Nephron (organoid): ENCODE results near the gene GPSM1.

Source experiments
- H3K27ac Mint-ChIP-seq, 3 experiments: 2 replicates each; pipeline ENCODE4 v1.8.0; 2020; ENCODE audit warnings: mixed read lengths in 3 of 3, mild to moderate bottlenecking in 2 of 3, moderate library complexity in 1 of 3
- H3K27me3 Mint-ChIP-seq: 2 replicates; pipeline ENCODE4 v1.8.0; 2021; ENCODE audit warnings: low read depth, mild to moderate bottlenecking, moderate library complexity, mixed read lengths
- H3K36me3 Mint-ChIP-seq: 2 replicates; pipeline ENCODE4 v1.8.0; 2020; ENCODE audit warnings: low read depth, mixed read lengths
- H3K4me1 Mint-ChIP-seq: 2 replicates; pipeline ENCODE4 v1.8.0; 2020; ENCODE audit warnings: mixed read lengths
- H3K4me3 Mint-ChIP-seq, 3 experiments: 2 replicates each; pipeline ENCODE4 v1.8.0; 2020; ENCODE audit warnings: mild to moderate bottlenecking in 3 of 3, mixed read lengths in 3 of 3, moderate library complexity in 2 of 3
- H3K9me3 Mint-ChIP-seq: 2 replicates; pipeline ENCODE4 v1.8.0; 2020; ENCODE audit warnings: mixed read lengths
- TF ChIP-seq, protein P1 (sequence below), 3 experiments: fragments of 200-600 bp; sonication (generic); IDR thresholded peaks; one replicate each; pipeline ENCODE4 v1.5.0; 2021; ENCODE audit warnings: antibody characterized with exemption in 3 of 3; ENCODE audit not compliant: unreplicated experiment in 3 of 3

GPSM1 gene

DNA sequence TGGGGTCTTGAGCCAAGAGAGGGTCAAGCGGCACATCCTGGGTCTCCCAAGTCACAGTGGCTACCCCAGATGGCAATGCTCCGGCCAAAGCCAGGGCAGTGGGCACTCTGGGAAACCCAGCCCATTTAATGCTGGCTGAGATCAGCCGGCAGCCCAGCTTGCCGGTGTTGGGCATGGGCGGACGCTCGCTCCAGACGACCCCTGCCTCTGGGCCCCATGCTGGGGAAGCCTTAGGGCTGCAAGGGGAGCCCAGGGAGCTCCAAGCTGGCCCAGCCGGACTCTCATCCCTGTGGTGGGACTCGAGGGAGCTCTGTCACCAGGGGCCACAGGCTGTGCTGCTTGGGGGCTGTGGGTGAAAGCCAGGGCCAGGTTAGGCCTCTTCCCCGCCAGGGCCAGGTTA lies 52.1 kb downstream of the GPSM1 start:
- TF ChIP-seq, protein P1, sequence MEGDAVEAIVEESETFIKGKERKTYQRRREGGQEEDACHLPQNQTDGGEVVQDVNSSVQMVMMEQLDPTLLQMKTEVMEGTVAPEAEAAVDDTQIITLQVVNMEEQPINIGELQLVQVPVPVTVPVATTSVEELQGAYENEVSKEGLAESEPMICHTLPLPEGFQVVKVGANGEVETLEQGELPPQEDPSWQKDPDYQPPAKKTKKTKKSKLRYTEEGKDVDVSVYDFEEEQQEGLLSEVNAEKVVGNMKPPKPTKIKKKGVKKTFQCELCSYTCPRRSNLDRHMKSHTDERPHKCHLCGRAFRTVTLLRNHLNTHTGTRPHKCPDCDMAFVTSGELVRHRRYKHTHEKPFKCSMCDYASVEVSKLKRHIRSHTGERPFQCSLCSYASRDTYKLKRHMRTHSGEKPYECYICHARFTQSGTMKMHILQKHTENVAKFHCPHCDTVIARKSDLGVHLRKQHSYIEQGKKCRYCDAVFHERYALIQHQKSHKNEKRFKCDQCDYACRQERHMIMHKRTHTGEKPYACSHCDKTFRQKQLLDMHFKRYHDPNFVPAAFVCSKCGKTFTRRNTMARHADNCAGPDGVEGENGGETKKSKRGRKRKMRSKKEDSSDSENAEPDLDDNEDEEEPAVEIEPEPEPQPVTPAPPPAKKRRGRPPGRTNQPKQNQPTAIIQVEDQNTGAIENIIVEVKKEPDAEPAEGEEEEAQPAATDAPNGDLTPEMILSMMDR (IDR thresholded peaks at IDR 0.05; ENCODE audit: unreplicated experiment in 3 of 3) = no peak
- H3K9me3 Mint-ChIP-seq = no peaks in the 10 kb centered on the region
- no peaks in the 10 kb centered on the region for H3K27me3 Mint-ChIP-seq
- H3K36me3 Mint-ChIP-seq = peaks cover under 1% of the 10 kb centered on the region
- H3K4me3 Mint-ChIP-seq = no peak overlapping the region
- H3K27ac Mint-ChIP-seq = no peak overlapping the region
- H3K4me1 Mint-ChIP-seq = no peaks in the 10 kb centered on the region

DNA sequence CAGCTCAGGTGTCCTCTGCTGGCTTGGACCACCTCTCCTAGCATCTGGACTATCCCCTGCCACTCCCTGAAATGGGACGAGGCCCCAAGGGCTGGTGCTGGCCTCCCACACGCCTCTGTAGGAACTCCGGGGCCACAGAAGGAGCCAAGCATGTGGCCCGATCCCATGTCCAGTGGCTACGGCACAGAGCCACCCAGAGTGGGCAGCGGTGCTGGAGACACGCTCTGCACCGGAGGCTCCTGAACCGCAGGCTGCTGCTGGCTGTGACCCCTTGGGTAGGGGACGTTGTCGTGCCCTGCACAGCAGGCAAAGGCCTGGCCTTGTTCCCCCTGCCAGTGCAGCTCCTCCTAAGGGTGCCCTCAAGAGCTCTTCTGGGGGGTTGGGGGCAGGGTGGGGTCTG lies 52.6 kb downstream of the GPSM1 start:
- Mint-ChIP-seq H3K27ac (no peak overlapping the region), H3K4me1 (no peaks in the 10 kb centered on the region)

DNA sequence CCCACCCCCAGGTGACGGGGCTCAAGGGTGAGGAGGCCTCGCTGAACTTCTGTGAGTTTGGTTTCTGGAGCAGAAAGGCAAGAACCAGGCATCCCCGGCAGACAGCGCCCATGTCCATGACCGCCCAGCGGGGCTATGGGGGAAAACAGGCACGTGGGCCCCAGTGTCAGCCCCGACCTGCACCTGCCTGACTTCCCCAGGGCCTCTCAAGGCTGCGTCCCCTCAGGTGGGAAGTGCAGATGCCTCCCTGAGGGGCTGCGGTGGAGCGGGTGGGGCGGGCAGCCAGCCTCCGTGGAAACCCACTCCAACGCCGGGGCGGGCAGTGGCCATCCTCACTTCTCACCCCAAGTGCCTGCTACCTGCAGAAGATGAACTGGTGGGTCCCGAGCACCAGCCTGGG lies 53.0 kb downstream of the GPSM1 start:
- no peak overlapping the region for H3K27ac Mint-ChIP-seq
- H3K9me3 Mint-ChIP-seq = no peaks in the 10 kb centered on the region
- peaks cover 9% of the 10 kb centered on the region for H3K36me3 Mint-ChIP-seq
- TF ChIP-seq, protein P1 (IDR thresholded peaks at IDR 0.05; ENCODE audit: unreplicated experiment in 3 of 3) = no peak
- H3K4me3 Mint-ChIP-seq = no peak overlapping the region
- no peaks in the 10 kb centered on the region for H3K4me1 Mint-ChIP-seq
- H3K27me3 Mint-ChIP-seq = no peaks in the 10 kb centered on the region

More for the DNA sequence above, 52.6 kb downstream of the GPSM1 start:
- no peak overlapping the region for H3K4me3 Mint-ChIP-seq
- H3K36me3 Mint-ChIP-seq = peaks cover 6% of the 10 kb centered on the region
- no peaks in the 10 kb centered on the region for H3K9me3 Mint-ChIP-seq
- TF ChIP-seq, protein P1 (IDR thresholded peaks at IDR 0.05; ENCODE audit: unreplicated experiment in 3 of 3) = no peak
- H3K27me3 Mint-ChIP-seq = no peaks in the 10 kb centered on the region

DNA sequence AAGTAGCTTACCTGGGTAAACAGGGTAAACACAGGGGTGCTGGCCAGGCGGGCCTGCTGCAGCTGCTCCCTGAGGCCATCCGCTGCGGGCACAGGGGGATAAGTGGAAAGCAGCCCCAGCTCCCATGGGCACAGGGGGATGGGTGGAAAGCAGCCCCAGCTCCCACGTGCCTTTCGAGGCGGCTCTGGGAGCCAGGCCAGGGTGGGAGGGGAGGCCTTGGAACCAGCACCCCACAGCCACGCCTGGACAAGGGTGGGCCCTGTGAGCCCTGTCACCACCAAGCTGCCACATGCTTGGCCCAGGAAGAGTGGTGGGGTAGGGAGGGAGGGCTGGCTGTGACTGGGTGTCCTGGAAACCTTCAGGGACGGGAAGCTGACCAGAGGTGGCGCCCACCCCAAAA lies 54.0 kb downstream of the GPSM1 start:
- no peaks in the 10 kb centered on the region for H3K9me3 Mint-ChIP-seq
- TF ChIP-seq, protein P1 (IDR thresholded peaks at IDR 0.05; ENCODE audit: unreplicated experiment in 3 of 3) = no peak
- peaks cover 16% of the 10 kb centered on the region for H3K36me3 Mint-ChIP-seq
- H3K27me3 Mint-ChIP-seq = no peaks in the 10 kb centered on the region
- no peaks in the 10 kb centered on the region for H3K4me1 Mint-ChIP-seq
- H3K27ac Mint-ChIP-seq = no peak overlapping the region
- H3K4me3 Mint-ChIP-seq = no peak overlapping the region

DNA sequence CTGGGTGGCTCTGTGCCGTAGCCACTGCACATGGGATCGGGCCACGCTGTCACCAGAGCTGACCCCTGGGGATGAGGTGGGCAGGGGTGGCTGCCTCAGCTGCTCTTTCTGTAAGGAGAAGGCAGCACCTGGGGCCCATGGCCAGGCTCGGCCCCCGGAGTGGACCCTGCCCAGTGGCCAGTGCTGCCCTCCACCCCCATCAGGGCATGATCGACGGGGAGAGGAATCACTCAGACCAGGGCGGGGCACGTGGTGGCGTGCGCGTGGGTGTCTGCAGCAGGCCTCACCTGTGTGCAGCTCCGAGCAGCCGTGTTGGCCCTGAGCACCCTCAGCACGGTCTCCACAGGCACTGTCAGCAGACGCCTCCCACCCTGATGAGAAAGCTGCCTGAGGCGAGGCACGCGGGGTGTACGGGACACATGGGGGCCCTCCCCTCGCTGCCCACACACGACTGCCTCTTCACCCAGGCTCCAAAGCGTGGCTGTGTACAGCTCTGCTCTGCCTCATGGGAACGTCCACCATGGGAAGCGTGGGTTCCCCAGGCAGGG lies 54.7 kb downstream of the GPSM1 start:
- Mint-ChIP-seq H3K9me3 (no peaks in the 10 kb centered on the region), H3K27ac (no peak overlapping the region), H3K4me3 (no peak overlapping the region), H3K4me1 (no peaks in the 10 kb centered on the region), H3K36me3 (peaks cover 16% of the 10 kb centered on the region), H3K27me3 (no peaks in the 10 kb centered on the region)
- TF ChIP-seq, protein P1 (IDR thresholded peaks at IDR 0.05; ENCODE audit: unreplicated experiment in 3 of 3) = no peak

DNA sequence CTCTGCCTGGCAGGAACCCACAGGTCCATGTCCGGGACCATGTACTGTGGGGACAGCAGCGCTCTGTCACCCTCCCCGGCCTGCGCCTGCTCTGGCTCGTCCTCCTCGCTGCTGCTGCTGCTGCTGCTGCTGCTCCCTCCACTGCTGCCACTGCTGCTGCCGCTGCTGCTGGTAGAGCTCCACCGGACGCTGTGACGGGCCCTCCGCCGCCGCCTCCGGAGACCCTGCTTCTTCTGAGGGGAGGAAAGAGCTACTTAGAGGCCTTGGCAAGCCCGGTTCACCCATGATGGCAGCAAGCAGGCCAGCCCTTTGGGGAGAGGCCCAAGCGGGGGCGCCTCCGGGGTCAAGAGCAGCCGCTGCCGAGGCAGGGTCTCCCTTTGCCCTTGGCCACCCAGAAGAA lies 56.1 kb downstream of the GPSM1 start:
- Mint-ChIP-seq H3K27ac (no peak overlapping the region), H3K36me3 (peaks cover 24% of the 10 kb centered on the region), H3K9me3 (no peaks in the 10 kb centered on the region), H3K4me1 (no peaks in the 10 kb centered on the region), H3K27me3 (no peaks in the 10 kb centered on the region), H3K4me3 (no peak overlapping the region)
- TF ChIP-seq, protein P1 (IDR thresholded peaks at IDR 0.05; ENCODE audit: unreplicated experiment in 3 of 3) = no peak
